HK-2 (cell line): ENCODE measurements around the gene RABEP2.
A peak's percentile ranks its signal among the peaks of the same experiment; 100 is the strongest.
"Not testable (repeated sequence)": the region's sequence is repeated elsewhere in the genome, so short reads cannot be mapped to it uniquely, and the experiment has no call there.

Experiments
- DNase-seq: peaks from one replicate; pipeline ENCODE4 v3.0.0-alpha.2; 2018; ENCODE audit not compliant: unreplicated experiment

The RABEP2 gene

GRCh38 chr16:28932339-28933141 lies 7.5 kb upstream of the RABEP2 start:
- no peak for DNase-seq

GRCh38 chr16:28931801-28932225 lies 6.8 kb upstream of the RABEP2 start, which contains the start of gene CD19:
Gene CD19, plus strand, starts transcription at chr16:28931971. Its CDS starts 30 bp downstream, at chr16:28932001.
- DNase-seq: no peak

GRCh38 chr16:28930652-28931051 lies 5.6 kb upstream of the RABEP2 start:
- DNase-seq: no peak

GRCh38 chr16:28930203-28930602 lies 5.2 kb upstream of the RABEP2 start:
- no peak for DNase-seq

GRCh38 chr16:28927815-28928214 lies 2.8 kb upstream of the RABEP2 start:
- DNase-seq: no peak

- DNase-seq: not testable (repeated sequence)
These were observed 1.2 kb upstream of the RABEP2 start for GRCh38 chr16:28926284-28926683.

- DNase-seq: peak; percentile 74
These were observed 569 bp upstream of the RABEP2 start for GRCh38 chr16:28925386-28926228.

- no peak for DNase-seq
These were observed 658 bp downstream of the RABEP2 start for GRCh38 chr16:28924399-28924761.

- no peak for DNase-seq
These were observed 1.2 kb downstream of the RABEP2 start for GRCh38 chr16:28923652-28924398.

GRCh38 chr16:28923231-28923587 lies 1.8 kb downstream of the RABEP2 start:
- DNase-seq: no peak

- no peak for DNase-seq
These were observed 6.3 kb downstream of the RABEP2 start for GRCh38 chr16:28918698-28919097.

- no peak for DNase-seq
These were observed 7.9 kb downstream of the RABEP2 start for GRCh38 chr16:28917095-28917494.

GRCh38 chr16:28915181-28915580 lies 9.9 kb downstream of the RABEP2 start:
- no peak for DNase-seq

- no peak for DNase-seq
These were observed 10.9 kb downstream of the RABEP2 start for GRCh38 chr16:28913946-28914724.

- no peak for DNase-seq
These were observed 12.5 kb downstream of the RABEP2 start for GRCh38 chr16:28912558-28912957.

GRCh38 chr16:28910086-28911031 lies 14.7 kb downstream of the RABEP2 start:
- DNase-seq: no peak

GRCh38 chr16:28905800-28906372 lies 19.2 kb downstream of the RABEP2 start:
- DNase-seq: no peak

GRCh38 chr16:28905229-28905754 lies 19.7 kb downstream of the RABEP2 start:
- DNase-seq: no peak

- no peak for DNase-seq
These were observed 20.2 kb downstream of the RABEP2 start for GRCh38 chr16:28904828-28905227.

GRCh38 chr16:28904363-28904762 lies 20.7 kb downstream of the RABEP2 start:
- DNase-seq: no peak
